HG03342 (cell line): ENCODE data around the gene IL17D.
"Not testable (repeated sequence)": the region's sequence is repeated elsewhere in the genome, so short reads cannot be mapped to it uniquely, and the experiment has no call there.

ENCODE experiments used
- ATAC-seq: cut with Tn5 transposase; IDR thresholded peaks from one replicate; pipeline ENCODE4 v1.9.1; 2021; ENCODE audit warnings: mild to moderate bottlenecking, moderate library complexity; ENCODE audit not compliant: unreplicated experiment

IL17D gene

DNA sequence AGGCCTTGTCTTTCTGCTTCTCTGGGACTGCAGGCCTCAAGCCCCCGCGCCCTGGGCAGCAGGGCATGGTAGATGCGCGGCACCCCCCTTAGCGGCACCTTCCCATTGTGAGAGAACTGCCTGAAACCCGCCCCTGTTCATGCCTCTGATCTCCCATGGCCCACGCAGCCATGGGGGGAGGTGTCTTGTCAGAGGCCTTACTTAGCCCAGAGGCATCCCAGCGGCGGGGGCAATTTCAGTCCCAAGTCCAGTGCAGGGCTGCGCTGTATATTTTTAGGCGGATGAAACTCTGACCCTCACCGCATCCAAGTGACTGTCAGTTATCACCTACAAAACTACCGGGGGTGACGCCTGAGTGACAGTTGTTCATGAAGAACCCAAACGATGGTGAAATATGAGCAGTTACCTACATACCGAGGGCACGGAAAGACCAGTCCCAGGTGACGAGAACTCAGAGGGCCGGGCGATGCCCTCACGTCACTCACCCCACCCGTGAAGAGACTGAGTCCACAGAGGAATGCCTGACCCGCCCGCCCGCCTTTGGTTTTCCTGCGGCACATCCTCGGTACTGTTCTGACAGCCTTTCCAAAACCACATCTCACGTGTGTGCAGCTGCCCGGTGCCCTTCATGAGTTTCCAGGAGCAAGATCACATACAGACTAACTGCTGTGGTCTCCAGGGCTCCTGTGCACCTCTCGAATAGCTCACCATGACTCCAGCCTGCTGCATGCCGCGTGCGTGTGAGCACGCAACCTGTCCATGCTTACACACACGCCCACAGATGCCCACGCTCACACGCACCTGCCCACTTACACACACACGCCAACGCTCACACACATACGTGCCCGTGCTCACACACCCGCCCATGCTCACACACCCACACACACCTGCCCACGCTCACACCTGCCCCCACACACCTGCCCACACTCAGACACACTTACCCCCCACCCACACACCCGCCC lies 14.4 kb downstream of the IL17D start:
- no peak for ATAC-seq

DNA sequence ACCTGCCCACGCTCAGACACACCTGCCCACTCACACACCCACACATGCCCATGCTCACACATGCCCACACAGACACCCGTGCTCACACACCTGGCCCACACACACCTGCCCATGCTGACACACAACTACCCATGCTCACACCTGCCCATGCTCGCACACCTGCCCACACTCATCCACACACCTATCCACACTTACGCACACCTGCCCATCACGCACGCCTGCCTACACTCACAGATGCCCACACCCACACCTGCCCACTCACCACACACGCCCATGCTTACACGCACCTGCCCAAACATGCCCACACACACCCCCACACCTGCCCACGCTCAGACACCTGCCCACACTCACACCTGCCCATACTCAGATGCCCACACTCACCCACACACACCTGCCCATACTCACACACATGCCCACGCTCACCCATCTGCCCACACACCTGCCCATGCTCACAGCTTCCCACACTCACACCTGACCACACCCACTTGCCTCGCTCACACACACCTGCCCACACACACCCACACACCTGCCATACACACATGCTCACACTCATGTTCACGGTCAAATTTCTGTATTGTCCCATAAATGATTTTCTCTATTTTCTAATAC lies 15.6 kb downstream of the IL17D start:
- ATAC-seq = no peak

DNA sequence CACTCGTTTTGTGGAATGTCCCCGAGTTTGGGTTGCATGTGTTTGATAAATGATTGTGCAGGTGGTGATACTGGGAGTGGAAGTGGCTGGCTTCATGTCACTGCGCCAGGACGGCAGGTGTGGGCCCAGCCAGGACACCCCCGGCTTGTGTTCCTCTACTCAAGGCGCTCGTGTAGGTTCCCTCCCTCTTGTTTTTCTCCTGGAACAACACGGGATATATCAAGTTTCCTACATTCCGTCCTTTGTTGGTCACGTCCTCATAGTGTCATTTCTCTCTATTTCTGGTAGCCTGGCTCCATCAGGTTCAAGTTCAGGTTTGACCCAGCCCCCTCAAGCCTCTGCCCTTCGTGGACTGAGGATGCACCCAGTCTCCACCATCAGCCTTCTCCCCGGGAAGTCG lies 16.3 kb downstream of the IL17D start:
- no peak for ATAC-seq

DNA sequence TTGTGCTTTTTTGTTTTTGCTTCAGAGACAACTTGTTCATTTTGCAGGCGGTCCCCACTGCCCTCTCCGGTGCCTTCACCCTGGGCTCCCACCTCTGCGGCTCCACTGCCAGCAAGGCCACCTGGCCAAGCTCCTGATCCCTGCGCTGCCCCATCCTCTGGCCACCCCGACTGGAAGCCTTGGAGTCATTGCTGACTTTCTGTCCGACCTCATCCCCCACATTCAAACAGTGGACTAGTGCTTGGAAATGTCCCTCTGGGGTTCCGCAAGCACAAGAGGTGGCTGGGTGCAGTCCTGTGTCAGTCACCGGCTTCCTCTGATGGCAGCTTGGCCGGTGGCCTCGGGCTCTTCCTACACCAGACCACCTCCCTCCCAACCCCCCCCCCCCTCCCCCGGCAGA lies 17.0 kb downstream of the IL17D start:
- no peak for ATAC-seq

DNA sequence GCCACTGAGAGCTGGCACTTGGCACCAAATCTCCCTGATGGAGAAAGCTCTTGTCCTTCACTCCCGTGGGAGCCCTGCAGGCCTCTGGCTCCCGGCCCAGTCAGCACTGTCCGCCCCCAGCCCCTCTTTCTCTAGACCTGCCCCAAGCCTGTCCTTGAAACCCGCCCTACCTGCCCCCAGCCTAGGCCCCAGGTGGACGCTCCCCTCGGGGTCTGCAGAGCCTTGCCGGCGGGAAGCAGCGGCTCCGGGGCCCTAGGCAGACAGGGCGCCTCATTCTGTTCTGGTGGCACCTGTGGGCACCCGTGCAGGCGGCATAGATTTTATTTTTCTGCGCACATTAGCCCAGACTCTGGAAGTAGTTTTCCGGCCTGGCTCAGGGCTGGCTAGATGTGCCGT lies 17.6 kb downstream of the IL17D start:
- ATAC-seq = no peak

DNA sequence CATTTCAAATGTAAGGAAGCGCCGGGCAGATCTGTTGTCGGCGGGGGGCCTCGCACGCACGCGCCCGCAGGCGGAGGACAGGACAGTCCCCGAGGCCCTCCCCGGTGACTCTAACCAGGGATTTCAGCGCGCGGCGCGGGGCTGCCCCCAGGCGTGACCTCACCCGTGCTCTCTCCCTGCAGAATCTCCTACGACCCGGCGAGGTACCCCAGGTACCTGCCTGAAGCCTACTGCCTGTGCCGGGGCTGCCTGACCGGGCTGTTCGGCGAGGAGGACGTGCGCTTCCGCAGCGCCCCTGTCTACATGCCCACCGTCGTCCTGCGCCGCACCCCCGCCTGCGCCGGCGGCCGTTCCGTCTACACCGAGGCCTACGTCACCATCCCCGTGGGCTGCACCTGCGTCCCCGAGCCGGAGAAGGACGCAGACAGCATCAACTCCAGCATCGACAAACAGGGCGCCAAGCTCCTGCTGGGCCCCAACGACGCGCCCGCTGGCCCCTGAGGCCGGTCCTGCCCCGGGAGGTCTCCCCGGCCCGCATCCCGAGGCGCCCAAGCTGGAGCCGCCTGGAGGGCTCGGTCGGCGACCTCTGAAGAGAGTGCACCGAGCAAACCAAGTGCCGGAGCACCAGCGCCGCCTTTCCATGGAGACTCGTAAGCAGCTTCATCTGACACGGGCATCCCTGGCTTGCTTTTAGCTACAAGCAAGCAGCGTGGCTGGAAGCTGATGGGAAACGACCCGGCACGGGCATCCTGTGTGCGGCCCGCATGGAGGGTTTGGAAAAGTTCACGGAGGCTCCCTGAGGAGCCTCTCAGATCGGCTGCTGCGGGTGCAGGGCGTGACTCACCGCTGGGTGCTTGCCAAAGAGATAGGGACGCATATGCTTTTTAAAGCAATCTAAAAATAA lies 18.2 kb downstream of the IL17D start:
- no peak for ATAC-seq

DNA sequence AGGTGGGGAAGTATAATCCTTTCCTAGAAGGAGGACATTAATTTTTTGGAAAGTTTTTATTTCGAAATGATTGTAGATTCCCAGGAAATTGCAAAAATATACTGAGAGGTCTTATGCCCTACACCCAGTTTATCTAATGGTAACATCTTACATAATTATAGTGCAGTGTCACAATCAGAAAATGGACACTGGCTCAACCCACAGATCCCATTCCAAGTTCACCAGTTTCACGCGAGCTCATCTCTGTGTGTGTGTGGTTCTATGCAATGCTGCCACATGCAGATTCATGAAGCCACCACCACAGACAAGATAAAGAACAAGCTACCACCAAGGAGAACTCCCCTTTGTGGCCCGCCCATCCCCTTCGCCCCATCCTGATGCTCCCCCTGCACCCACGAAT lies 24.4 kb downstream of the IL17D start:
- ATAC-seq = no peak

DNA sequence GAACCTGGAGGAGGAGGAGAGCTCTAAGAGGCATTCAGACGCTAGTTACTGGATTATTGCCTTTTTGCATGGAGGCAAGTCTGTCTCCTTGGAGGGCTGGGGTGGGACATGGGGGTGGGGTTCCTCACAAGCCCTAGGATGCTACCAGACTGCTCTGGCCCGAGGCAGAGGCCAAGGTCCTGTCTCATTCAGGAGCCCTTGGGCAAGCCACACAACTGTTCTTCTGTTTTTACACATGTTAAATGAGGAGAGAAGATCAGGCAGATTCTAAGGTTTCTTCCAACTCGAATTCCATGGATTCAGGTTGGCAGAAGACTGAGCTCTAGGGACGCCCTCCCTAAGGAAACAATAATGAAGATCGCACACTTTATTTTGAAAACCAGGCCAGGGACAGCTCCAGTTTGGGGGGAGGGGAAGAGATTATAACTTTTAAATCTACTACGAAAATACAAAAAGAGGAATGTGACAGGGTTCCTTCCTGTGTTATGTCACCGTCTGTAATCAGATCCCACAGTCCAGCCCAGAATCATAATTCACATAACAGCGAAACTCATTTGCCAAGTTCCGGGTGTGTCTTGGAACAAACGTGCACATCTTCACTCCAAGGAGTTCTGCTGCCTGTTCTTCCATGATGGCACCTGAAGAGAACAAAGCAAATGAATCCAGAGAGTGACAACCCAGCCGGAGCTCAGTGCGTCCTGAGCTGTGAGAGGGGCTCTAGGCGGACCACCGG lies 25.2 kb downstream of the IL17D start:
- ATAC-seq = no peak

DNA sequence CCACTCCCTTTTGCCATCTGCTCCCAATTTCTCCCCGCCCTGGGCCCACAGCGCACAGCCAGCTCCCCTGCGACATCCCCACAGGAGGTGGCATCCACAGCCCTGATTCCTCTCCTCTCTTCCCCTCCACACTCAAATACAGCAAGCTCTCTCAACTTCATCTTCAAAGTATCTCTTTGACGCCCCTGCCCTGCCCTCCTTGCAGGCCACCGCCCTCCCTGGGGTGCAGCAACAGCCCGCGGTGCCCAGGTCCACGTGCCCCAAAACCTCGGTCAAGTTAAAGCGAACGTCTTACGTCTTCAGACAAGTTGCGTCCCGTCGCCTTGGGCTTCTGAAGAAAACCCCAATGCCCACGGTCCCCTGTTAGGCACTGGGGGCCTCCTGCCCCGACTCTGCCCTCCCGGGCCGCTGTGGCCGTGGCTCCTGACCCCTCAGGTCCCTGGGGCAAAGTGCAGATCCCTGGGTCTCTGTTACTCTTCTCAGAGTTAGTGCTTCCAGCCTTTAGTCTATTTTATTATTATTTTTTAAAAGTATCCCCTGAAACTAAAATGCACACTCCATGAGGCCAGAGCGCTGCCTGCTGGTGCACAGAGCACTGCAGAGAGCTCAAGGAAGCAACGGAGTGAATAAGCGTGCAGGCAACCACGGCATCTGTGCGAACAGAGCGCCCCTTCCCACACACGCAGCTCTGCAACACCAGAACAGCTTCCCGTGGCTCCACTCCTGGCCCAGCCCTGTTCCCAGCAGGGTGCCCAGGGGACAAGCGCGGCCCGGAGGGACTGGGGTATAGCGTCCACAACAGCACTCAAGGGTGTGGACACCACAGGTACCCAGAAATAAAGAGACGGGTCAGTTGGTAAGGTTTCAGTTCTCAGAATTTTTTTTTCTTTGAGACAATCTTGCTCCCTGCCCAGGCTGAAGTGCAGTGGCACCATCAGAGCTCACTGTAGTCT lies 26.4 kb downstream of the IL17D start:
- no peak for ATAC-seq

DNA sequence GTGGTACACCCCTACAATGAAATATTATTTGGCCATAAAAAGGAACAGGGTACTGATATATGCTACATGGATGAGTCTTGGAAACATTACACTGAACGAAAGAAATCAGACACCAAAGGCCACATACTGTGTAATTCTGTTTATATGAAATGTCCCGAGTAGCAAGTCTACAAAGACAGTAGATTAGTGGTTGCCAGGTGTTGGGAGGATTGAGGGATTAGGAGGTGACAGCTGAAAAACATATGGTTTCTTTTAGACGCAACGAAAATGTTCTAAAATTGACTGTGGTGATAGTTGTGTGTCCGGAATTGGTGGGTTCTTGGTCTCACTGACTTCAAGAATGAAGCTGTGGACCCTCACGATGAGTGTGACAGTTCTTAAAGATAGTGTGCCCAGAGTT lies 35.1 kb downstream of the IL17D start:
- no peak for ATAC-seq

DNA sequence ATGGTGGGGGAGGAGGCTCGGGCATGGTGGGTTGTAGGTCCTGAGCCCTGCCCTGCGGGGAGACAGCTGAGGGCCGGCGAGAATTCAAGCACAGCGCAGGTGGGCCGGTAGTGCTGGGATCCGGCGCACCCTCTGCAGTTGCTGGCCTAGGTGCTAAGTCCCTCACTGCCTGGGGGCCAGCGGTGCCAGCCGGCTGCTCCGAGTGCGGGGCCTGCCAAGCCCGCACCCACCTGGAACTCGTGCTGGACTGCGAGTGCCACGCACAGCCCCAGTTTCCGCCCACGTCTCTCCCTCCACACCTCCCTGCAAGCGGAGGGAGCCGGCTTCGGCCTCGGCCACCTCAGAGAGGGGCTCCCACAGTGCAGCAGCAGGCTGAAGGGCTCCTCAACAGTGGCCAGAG lies 36.5 kb downstream of the IL17D start:
- ATAC-seq = no peak

DNA sequence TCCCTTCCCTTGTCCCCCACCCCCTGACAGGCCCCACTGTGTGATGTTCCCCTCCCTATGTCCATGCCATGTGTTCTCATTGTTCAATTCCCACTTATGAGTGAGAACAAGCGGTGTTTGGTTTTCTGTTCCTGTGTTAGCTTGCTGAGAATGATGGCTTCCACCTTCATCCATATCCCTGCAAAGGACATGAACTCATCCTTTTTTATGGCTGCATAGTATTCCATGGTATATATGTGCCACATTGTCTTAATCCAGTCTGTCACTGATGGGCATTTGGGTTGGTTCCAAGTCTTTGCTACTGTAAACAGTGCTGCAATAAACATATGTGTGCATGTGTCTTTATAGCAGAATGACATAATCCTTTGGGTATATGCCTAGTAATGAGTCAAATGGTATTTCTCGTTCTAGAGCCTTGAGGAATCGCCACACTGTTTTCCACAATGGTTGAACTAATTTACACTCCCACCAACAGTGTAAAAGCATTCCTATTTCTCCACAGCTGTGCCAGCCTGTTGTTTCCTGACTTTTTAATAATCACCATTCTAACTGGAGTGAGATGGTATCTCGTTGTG lies 40.4 kb downstream of the IL17D start:
- not testable (repeated sequence) for ATAC-seq

DNA sequence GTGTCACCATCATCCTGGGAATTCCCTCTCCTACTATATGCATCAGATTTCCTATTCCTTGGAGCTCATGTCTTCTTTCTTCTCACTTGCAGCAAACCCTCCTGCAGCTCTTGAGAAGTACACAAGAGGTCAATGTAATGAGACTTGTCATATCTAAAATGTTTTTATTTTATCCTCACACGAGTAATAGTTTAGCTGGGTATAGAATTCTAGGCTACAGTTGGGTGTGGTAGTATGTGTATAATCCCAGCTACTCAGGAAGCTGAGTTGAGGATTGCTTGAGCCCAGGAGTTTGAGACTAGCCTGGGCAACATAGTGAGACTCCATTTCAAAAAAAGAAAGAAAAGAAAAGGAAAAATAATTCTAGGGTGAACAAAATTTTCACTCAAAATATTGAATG lies 45.9 kb downstream of the IL17D start:
- no peak for ATAC-seq

DNA sequence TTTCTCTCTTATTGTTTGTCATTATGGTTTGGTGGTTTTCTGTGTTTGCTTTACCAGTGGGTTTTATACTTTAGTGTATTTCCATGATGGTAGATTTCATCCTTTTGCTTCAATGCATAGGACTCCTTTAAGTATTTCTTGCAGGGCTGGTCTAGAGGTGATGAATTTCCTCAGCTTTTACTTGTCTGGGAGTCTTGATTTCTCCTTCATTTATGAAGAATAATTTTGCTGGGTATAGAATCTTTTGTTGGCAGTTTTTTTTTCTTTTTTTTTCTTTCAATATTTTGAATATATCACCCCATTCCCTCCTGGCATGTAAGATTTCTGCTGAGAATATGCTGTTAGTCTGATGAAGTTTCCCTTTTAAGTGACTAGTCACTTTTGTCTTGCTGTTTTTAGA lies 50.5 kb downstream of the IL17D start:
- ATAC-seq = no peak

DNA sequence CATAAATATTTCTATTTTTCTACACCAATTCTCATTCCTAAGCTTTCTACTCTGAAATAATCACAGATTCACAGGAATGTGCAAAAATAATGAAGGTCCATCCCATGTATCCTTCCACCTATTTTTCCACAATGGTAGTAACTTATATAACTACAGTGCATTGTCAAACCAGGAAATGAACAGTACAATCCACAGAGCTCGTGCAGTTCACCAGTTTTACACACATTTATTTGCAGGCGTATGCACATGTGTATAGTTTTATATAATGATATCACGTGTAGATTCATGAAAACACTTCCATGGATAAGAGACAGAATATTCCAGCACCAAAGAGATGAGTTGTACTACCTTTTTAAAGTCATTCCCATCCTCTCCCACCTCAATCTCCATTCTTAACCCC lies 57.4 kb downstream of the IL17D start:
- ATAC-seq = no peak

DNA sequence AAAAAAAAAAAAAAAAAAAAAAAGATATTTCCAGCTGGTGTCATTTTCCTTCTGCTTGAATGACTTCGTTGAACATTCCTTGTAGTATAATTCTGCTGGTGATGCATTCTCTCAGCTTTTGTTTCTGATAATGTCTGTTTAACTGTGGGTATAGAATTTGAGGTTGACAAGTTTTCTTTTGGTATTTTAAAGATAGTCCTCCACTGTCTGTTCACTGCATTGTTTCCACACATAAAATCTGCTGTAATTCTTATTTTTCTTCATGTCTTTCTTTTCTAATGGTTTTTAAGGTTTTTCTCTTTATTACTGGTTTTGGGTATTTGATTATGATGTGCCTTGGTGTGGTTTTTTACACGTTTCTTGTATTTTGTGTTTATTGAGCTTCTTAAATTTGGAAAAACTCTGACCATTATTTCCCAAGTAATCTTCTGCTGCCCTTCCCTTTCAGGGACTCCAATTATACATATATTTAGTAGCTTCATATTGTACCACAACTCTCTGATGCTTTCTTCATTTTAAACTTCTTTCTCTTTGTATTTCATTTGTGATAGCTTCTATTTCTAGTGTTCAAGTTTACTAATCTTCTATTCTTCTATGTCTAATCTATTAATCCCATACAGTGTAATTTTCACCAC lies 63.9 kb downstream of the IL17D start:
- no peak for ATAC-seq

DNA sequence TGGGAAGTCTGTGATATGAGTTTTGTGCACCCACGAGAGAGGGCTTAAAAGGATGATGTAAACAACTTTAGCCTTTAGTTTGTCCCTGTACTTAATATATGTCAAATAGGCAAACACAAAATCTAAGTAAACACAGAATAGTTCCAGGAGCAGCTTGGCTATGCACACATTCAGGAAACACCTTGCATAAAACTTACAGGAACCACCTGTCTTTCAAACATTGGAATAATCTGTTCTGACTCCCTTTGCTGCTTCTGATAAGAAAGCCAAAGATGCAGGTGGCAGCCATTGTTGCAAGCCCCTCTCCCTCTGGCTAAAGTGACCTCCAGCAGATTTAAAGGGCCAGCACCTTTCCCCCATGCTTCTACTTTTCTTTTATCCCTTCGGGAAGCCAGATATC lies 65.6 kb downstream of the IL17D start:
- no peak for ATAC-seq

DNA sequence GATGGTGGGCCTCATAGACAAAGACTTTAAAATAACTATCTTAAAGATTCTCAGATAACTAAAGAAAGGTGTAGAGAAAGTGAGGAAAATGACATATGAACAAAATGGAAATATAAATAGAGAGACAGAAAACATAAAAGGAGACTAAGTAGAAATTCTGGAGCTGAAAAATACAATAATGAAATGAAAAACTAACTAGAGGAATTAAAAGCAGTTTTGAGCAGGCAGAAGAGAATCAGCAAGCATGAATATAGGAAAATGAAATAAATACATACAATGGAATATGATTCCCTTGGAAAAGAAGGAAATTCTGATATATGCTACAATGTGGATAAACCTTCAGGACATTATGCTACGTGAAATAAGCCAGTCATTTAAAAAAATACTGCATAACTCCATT lies 66.3 kb downstream of the IL17D start:
- ATAC-seq = no peak
